ENCODE measurements around the gene NR1H3.

The NR1H3 gene

DNA sequence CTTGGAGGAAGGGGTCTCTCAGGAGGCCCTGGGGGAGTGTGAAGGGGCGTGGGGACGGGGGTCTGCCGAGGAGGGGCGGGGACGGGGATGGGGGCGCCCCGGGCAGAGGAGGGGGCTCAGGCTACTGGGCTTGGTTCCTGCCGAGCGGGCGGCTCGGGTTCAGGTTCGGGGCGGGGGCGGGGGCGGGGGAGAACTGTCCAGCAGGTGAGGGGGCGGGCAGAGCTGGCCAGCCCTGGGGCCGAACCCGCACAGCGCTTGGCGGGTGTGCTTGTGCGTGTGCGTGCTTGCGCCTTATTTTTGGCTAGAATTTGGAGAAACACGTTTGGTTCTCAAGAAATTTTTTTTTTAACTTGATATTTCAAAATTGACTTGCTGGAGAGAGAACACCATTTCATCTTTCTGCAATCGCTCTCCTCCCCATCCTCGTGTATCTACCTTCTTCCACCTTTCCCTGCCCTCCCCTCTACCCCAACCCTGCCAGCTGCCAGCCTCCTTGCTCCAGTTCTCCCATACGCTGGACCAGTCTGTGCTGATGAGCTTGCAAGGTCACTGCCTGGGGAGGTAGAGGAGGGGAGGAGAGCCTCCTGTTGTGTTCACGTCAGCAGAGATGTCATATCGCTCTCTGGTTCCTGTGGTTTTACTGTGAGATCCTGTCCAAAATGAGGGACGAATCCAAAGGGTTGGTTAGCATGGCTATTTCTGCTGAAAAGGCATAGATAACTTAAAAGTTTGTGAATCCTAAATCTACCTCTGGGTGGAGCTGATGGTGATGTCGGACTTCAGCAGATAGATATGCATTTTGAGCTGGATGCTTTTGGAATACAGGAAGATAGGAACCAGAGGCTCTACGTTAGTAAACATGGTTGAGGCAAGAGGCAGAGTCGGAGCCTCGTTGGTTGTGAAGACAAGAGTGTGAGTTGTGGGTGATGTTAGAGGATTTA is 12.8 kb downstream of the NR1H3 start:
- no peak for DNase-seq

DNA sequence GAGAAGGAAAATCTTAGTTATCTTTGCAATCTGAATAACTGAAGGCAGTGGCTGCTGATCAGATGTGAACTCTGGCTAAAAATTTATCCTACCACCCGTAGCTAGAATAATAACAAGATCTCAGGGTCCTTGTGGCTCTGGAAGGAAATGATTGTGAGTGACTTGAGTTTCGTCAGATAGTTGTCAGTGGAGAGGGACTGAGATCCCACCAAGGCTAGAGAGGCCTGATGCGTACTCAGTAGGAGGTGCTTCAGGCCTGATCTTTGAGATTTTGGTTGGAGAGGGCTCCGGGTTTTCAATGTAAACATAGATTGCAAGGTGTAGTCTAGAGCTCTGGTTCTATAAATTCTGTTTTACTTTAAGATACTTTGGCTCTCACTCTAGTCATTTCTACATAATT is 13.5 kb downstream of the NR1H3 start:
- no peak for DNase-seq

DNA sequence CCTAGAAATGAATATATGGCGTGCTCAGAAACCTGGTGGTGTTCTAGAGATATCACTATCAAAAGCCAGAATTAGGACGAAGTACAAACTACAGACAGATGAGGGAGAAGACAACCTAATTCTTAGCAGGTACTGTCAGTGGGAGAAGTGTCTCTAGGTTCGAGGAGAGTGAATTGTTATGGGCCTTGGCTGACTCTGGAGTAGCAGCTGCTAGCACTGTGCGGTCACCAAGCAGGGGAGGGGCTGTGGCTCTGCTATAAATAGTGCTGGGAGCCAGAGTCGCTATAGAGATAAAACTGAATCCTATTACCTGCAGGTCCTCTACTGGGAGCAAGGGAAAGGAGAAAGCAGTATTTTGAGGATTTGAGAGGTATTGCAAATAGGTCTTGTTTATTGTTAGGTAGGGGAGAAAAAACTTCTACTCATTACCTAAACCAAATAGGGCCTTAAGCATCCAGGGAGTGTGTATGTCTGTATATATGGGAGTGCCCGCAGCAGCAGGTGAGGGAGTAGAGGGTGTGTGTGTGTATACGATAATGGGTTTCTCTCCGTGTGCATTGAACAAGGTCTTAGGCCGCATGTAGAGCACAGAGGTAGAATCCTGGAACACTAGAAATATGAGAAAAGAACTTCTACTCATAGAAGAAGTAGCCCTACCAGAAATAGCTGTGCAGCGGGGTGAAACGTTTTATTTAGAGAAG is 14.3 kb downstream of the NR1H3 start:
- no peak for DNase-seq

DNA sequence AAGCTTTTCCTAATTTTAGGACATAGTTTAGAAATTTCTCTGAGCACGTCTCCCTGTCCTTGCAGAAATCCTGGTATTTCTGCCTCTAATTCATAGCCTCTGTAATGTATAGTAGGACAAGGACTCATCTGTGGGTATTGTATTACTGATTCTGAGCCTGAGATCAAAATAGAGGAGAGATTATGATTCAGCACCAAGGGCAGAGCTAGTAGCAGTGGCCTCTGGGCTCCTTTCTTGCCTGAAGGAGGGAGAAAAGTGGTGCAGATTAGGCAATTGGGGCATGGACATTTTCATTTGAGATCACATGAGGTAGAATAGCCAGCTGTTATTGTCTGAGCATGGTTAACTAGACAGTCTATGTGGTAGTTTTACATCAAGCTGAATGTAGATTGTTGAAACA is 14.9 kb downstream of the NR1H3 start:
- DNase-seq: no peak

DNA sequence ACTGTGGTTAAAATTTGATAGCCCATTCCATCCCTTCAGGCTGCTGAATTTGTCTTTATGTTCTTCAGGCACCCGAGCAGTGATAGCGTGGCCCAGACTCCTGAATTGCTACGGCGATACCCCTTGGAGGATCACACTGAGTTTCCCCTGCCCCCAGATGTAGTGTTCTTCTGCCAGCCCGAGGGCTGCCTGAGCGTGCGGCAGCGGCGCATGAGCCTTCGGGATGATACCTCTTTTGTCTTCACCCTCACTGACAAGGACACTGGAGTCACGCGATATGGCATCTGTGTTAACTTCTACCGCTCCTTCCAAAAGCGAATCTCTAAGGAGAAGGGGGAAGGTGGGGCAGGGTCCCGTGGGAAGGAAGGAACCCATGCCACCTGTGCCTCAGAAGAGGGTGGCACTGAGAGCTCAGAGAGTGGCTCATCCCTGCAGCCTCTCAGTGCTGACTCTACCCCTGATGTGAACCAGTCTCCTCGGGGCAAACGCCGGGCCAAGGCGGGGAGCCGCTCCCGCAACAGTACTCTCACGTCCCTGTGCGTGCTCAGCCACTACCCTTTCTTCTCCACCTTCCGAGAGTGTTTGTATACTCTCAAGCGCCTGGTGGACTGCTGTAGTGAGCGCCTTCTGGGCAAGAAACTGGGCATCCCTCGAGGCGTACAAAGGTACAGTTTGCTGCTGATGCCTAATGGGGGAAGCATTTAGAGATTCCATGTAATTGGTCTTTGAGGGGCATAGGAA is 16.9 kb downstream of the NR1H3 start:
- DNase-seq: no peak

DNA sequence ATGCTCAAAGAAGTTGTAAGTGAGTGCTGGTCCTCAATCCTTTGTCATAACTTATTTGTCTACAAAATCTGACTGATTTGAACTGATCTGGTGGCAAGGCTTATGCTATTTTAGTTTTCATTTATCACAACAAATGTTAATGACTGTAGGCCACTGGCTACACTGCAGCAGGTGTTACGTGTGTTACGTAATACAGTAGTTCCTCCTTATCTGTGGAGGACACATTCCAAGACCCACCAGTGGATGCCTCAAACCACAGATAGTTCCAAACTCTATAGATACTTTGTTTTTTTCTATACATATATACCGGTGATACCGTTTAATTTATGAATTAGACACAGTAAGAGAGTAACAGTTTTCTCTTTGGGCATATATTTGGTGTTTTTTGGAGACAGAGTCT is 19.1 kb downstream of the NR1H3 start:
- DNase-seq: no peak

DNA sequence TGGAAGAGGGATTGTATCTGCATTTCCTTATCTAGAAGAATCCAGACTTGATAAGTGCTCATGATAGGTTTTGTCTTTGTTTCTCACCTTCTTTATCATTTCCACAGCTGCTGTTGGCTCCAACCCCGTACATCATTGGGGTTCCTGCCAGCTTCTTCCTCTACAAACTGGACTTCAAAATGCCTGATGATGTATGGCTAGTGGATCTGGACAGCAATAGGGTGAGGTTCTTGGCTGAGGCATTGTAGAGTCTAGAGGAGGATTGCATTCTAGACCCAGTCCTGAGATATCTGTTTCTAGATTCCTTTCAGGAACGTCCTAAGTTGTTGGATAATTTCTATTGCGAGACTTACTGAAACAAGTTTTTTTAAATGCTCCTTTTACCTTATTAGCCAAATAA is 20.3 kb downstream of the NR1H3 start:
- DNase-seq: no peak

DNA sequence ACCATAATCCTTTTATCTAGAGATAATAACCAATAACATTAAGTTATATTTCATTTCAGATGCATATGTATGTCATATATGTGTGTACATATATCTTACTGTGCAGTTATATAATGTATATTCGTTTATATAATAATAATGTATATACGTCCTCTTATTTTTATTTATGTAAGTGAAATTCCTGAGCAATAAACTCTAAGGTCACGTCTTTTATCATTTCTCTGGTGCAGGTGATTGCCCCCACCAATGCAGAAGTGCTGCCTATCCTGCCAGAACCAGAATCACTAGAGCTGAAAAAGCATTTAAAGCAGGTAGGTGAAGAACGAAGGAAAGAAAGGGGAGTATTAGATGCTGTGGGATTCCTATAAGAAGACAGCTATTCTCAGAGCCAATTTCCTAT is 21.0 kb downstream of the NR1H3 start:
- DNase-seq: no peak

DNA sequence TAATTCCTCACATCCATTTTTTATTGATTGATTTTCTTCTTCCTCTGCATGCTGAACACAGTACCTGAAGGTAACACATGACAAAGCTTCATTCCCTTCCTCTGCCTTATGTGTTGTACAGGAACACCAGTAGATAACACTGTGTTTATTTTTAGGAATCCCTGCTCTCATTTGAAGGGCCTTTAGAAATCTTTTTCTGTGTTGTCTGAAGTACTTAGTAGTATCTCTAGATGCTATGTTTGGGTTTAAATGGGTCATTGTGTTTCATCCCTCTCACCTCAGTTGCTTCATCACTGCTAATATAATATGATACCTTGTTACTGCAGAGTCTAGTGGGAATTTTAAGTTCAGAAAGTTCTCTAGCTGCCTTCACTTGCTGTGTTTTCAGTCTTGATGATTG is 22.3 kb downstream of the NR1H3 start:
- DNase-seq: no peak

DNA sequence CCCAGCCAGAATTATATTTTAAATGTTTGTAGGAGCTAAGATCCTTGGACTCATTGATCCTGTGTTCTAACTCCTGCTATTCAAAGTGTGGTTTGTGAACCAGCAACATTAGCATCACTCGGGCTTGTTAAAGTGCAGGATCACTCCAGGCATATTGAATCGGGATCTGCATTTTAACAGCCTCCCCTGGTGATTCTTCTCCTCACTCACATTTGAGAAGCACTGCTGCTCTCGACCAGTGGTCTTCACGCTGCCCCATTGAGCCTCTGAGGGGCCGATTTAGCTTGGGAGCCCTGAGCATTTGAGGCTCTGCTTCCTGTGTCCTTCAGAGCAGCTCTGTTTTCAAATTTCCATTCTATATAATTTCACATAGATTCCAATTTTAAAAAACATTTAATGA is 23.1 kb downstream of the NR1H3 start:
- DNase-seq: no peak

DNA sequence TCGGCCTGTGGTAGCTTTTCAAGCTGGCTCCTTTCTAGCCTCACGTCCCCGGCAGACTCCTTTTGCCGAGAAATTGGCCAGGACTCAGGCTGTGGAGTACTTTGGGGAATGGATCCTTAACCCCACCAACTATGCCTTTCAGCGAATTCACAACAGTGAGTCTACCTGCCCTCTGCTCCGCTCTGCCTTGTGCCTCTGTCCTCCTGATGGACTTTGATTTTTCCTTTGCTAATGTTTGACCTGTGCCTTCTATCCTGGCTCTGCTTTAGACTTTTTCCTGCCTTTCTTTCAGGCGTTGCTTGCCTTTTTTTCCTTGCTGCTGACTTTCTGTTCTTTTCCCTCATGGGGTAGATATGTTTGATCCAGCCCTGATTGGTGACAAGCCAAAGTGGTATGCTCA is 24.7 kb downstream of the NR1H3 start:
- no peak for DNase-seq

DNA sequence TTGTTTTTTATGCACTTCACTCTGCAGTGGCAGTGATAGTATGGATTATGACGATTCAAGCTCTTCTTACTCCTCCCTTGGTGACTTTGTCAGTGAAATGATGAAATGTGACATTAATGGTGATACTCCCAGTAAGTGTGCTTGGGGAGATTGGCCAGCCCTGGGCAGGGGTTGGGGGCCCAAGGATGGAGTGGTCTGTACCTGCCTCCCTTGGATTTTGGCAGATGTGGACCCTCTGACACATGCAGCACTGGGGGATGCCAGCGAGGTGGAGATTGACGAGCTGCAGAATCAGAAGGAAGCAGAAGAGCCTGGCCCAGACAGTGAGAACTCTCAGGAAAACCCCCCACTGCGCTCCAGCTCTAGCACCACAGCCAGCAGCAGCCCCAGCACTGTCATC is 26.4 kb downstream of the NR1H3 start:
- no peak for DNase-seq

DNA sequence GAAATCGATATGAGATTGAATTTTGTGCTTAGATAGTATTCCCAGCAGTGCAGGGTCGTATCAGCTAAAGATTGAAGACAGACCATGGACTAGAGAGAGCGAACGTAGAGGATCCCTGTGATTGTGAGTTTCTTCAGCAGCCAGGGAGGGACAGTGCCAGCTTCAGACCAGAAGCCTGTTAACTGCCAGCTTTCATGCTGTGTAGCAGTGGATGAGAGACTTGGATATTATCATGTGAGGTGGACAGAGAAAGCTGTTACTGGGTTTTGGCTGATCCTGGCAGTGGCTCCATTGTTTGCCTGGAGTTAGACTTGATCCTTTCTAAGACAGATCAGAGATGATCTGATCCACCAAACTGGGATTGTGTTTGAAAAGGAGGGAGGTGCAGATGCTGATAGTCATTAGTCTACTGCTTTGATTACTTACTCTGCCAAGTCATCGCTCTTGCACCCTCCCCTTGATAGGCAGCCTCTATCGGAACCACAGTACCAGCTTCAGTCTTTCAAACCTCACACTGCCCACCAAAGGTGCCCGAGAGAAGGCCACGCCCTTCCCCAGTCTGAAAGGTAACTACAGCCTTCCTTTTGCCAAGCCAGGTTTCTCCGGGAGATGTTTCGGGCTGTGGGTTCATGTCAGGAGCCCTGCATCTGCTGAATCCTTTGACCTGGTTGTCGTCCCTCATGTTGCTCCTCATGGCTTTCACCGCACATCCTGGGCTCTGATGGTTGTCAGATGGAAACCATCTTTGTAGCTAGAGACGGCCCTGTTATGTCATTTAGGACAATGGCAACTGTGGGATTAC is 28.4 kb downstream of the NR1H3 start:
- DNase-seq: no peak

DNA sequence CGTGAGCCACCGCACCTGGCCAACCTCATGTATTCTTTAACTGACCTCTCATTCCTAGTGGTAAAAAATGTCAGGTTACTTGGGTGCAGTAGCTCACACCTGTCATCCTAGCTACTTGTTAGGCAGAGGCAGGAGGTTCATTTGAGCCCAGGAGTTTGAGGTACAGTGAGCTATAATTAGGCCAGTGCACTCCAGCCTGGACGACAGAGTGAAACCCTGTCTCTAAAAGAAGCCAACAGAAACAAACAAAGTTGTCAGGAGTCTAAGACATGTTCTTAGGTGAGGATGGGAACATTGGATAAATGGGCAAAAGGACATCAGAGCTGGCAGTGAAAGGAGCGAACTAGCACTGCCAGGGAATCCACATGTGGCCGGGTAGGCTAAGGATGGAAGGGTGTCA is 30.3 kb downstream of the NR1H3 start:
- DNase-seq: no peak

DNA sequence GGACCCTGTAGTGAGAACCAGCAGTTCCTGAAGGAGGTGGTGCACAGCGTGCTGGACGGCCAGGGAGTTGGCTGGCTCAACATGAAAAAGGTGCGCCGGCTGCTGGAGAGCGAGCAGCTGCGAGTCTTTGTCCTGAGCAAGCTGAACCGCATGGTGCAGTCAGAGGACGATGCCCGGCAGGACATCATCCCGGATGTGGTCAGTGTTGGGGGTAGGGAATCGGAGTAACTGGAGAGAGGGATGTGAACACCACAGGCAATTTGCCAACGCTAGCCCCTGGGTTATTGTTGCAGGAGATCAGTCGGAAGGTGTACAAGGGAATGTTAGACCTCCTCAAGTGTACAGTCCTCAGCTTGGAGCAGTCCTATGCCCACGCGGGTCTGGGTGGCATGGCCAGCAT is 32.1 kb downstream of the NR1H3 start:
- no peak for DNase-seq

DNA sequence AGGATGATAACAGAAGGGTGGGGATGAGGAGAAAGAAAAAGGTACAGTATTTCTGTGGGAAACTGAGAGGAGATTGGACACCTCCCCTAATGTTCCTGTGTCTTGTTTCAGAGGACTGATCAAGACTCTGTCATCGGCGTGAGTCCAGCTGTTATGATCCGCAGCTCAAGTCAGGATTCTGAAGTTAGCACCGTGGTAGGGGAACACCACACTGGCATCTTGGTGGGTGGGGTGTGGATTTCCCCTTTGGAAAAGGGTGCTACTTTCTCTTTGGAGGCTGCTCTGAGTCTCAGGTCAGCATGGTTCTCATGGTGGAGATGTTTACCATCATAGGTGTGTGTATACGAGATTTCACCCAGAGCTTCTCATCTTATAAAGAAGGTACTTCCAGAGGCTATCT is 37.6 kb downstream of the NR1H3 start:
- DNase-seq: no peak

DNA sequence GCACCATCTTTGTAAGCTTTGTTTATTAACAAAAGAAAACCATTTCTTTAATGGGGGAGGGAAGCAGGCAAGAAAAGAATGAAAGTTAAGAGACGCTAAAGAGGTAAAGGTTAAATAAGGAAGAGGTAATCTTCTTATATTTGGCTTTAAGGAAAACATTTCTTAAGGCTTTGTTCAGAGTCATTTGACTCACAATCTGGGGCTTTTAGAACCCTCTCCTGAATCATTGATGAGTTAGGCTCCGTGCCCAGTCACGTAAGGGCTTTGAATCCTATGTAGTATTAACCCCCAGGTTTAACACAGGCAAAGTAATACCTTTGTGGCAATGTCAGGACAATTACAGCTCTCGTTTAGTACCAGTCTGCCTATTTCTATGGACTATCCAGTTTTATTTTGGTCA is 38.2 kb downstream of the NR1H3 start:
- no peak for DNase-seq

DNA sequence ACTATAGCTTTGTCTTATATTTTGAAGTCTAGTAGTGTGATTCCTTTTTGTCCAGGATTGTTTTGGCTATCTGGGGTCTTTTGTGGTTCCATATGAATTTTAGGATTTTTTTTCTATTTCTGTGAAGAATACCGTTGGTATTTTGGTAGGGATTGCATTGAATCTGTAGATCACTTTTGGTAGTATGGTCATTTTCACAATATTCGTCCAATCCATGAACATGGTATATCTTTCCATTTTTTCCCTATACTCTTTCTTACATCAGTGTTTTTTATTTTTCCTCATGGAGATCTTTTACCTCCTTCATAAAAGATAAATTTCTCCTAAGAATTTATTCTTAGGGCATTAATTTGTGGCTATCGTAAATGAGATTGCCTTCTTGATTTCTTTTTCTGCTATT is 41.3 kb downstream of the NR1H3 start:
- DNase-seq: no peak

DNA sequence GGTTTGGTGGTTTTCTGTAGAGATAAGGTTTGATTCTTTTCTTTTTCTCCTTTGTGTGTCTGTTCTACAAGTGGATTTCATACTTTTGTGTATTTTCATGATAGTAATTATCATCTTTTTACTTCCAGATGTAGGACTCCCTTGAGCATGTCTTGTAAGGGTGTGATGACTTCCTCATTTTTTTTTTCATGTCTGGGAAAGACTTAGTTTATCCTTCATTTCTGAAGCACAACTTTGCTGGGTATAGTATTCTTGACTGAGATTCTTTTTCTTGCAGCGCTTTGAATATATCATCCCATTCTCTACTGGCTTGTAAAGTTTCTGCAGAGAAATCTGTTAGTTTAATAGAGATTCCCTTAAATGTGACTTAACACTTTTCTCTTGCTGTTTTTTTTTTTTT is 45.1 kb downstream of the NR1H3 start:
- no peak for DNase-seq

DNA sequence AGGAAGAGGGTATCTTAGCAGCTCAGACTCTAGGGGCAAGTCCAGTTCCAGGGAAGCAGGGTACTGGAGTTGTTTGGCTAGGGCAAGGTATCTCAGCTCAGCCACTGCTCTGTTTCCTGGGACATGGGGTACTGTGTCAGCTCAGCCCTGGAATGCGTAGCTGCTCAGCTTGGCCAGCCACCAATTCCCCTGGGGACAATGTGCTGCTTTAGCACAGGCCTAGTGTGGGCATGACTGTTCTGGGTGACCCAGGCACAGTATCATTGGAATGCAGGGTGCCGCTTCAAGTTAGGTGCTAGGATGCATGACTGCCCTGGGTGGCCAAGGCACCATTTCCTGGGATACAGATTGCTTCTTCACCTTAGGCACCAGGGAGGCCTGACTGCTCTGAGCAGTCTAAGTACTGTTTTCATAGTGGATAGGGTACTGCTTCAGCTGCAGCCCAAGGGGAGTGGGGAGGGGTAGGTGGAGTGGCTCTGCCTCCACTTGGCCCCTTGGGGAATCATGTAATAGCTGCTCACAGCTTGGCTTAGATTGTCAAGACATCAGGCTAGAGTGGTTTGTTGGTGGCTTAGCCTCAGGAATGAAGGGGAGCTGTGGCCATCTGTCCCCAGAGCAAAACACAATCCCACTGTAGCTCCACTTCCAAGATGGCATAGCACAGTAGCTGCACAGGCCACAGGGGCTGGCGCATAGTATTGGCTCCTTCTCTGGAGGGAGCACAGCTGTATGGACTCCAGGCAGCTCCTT is 48.1 kb downstream of the NR1H3 start:
- no peak for DNase-seq

DNA sequence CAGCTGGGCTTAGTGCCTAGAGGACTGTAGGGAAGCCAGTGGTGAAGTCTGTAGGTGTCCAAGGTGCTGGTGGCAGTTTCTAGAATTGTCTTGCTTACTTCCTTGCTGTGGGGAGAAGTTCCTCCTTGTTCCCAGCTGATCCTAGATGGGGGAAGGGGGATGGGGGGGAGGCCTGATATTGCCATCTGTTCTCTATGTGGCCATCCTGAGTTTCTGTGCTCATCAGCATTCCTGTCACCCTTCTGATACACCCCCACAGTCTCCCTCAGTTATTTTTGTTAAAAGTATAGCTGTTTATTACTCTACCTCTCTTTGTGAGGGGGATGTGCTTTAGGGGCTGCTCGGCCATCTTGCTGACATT is 48.7 kb downstream of the NR1H3 start:
- DNase-seq: no peak
